SK-N-MC (cell line): ENCODE results near the gene ASPG.

Experiments
- EZH2 ChIP-seq: fragments of 200-600 bp; sonication (generic); IDR thresholded peaks from one replicate; pipeline ENCODE4 v1.6.1; 2017; ENCODE audit warnings: antibody characterized with exemption
- FOXP2 ChIP-seq: optimal IDR thresholded peaks from 2 replicates; pipeline ENCODE3; 2011; ENCODE audit warnings: mild to moderate bottlenecking, moderate library complexity; ENCODE audit not compliant: insufficient read depth; ENCODE audit errors: extremely low read length, control extremely low read depth
- POLR2AphosphoS5 ChIP-seq: IDR thresholded peaks from 2 replicates; pipeline ENCODE4 v1.6.1; 2012; ENCODE audit warnings: mild to moderate bottlenecking, low read depth, low read length, borderline replicate concordance

DNA sequence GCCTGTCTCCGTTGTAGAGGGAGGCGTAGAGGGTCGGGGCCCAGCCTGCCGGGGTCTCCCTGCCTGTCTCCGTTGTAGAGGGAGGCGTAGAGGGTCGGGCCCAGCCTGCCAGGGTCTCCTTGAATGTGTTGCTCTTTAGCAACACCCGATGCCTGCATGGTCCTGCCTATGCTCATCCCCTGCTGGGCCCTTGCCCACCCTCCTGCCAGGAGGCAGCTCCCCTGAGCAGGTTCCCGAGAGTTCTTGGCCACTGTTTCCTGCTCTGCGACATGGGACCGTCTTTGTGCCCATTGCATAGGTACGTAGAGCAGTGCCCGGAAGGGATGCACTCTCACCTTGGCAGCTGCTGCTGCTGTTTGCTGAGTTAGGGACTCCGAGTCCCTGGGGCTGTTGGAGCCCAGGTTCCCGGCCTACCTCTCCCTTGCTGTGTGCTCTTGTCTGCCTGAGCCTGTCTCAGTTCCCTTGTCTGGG is 56.2 kb downstream of the ASPG start:
- TF ChIP-seq POLR2AphosphoS5 (no peak), FOXP2 (no peak), EZH2 (no peak)
